GM23338 (cell line): ENCODE data around the gene EIF3B. TPM values are rescaled to one million over a fixed set of nuclear protein-coding genes. Genes with fewer than 3 reads are reported as not detected.

Experiments used
- ATAC-seq: fragments of 200-7000 bp; cut with Tn5 transposase; 3 replicates; pipeline ENCODE4 v1.9.1; 2020
- DNase-seq: peaks from one replicate; pipeline ENCODE4 v3.0.0-alpha.2; 2015; ENCODE audit warnings: low spot score
- H2AFZ ChIP-seq: fragments of 200-600 bp; sonication (generic); 2 replicates; pipeline ENCODE4 v1.8.0; 2016; ENCODE audit warnings: antibody characterized with exemption, mild to moderate bottlenecking, moderate library complexity
- H3F3A ChIP-seq: fragments of 200-600 bp; sonication (generic); replicated peaks from 2 replicates; pipeline ENCODE4 v1.8.0; 2017; ENCODE audit warnings: antibody characterized with exemption, mixed run types, low read depth
- H3K27ac ChIP-seq: fragments of 200-600 bp; sonication (generic); 2 replicates; pipeline ENCODE4 v1.6.1; 2016; ENCODE audit warnings: low read depth
- H3K27me3 ChIP-seq: fragments of 200-600 bp; sonication (generic); 2 replicates; pipeline ENCODE4 v1.8.0; 2016; ENCODE audit warnings: mild to moderate bottlenecking, mixed run types, moderate library complexity; ENCODE audit not compliant: insufficient read depth
- H3K36me3 ChIP-seq: fragments of 200-600 bp; sonication (generic); 2 replicates; pipeline ENCODE4 v1.8.0; 2016; ENCODE audit warnings: mild to moderate bottlenecking; ENCODE audit not compliant: insufficient read depth
- H3K4me1 ChIP-seq: fragments of 200-600 bp; sonication (generic); 2 replicates; pipeline ENCODE4 v1.8.0; 2016; ENCODE audit warnings: mild to moderate bottlenecking, moderate library complexity; ENCODE audit not compliant: insufficient read depth
- H3K4me2 ChIP-seq: fragments of 200-600 bp; sonication (generic); 2 replicates; pipeline ENCODE4 v1.7.1; 2017; ENCODE audit warnings: mixed run types
- H3K4me3 ChIP-seq: fragments of 200-600 bp; sonication (generic); 2 replicates; pipeline ENCODE4 v1.6.1; 2016; ENCODE audit warnings: mixed run types
- H3K79me2 ChIP-seq: fragments of 200-600 bp; sonication (generic); replicated peaks from 2 replicates; pipeline ENCODE4 v1.8.0; 2017; ENCODE audit warnings: mild to moderate bottlenecking; ENCODE audit not compliant: insufficient read depth
- H3K9me2 ChIP-seq: fragments of 200-600 bp; sonication (generic); 2 replicates; pipeline ENCODE4 v1.8.0; 2017; ENCODE audit not compliant: insufficient read depth
- H4K20me1 ChIP-seq: fragments of 200-600 bp; sonication (generic); replicated peaks from 2 replicates; pipeline ENCODE4 v1.8.0; 2017; ENCODE audit warnings: mild to moderate bottlenecking; ENCODE audit not compliant: insufficient read depth
- H3K27ac Mint-ChIP-seq: 2 replicates; pipeline ENCODE4 v1.8.0; 2020; ENCODE audit warnings: inconsistent platforms, mild to moderate bottlenecking, moderate library complexity, mixed read lengths
- H3K27me3 Mint-ChIP-seq: 3 replicates; pipeline ENCODE4 v1.8.0; 2022; ENCODE audit warnings: low read depth, mild to moderate bottlenecking, moderate library complexity, mixed read lengths, inconsistent platforms; ENCODE audit not compliant: insufficient read depth, poor library complexity
- H3K36me3 Mint-ChIP-seq: 3 replicates; pipeline ENCODE4 v1.8.0; 2021; ENCODE audit warnings: low read depth, mild to moderate bottlenecking, inconsistent platforms, moderate library complexity, mixed read lengths
- H3K4me1 Mint-ChIP-seq: 3 replicates; pipeline ENCODE4 v1.8.0; 2020; ENCODE audit warnings: mild to moderate bottlenecking, inconsistent platforms, mixed read lengths
- H3K4me3 Mint-ChIP-seq: 3 replicates; pipeline ENCODE4 v1.8.0; 2021; ENCODE audit warnings: moderate library complexity, mild to moderate bottlenecking, inconsistent platforms, mixed read lengths
- H3K9me3 Mint-ChIP-seq: 3 replicates; pipeline ENCODE4 v1.8.0; 2020; ENCODE audit warnings: moderate library complexity, mild to moderate bottlenecking, inconsistent platforms, mixed read lengths
- CTCF ChIP-seq, 2 experiments: fragments of 200-600 bp in 1 of 2; sonication (generic) in 1 of 2; conservative IDR thresholded peaks; 2 replicates each; pipeline versions ENCODE4 v1.5.1 to v1.6.1; 2016 to 2017; ENCODE audit warnings: antibody characterized with exemption in 2 of 2, low read depth in 2 of 2, mild to moderate bottlenecking in 2 of 2, moderate library complexity in 1 of 2
- EZH2 ChIP-seq: fragments of 200-600 bp; sonication (generic); IDR thresholded peaks from one replicate; pipeline ENCODE4 v1.8.0; 2017; ENCODE audit warnings: antibody characterized with exemption, mild to moderate bottlenecking, low read depth; ENCODE audit not compliant: unreplicated experiment
- EZH2phosphoT487 ChIP-seq: fragments of 200-600 bp; sonication (generic); IDR thresholded peaks from one replicate; pipeline ENCODE4 v1.8.1; 2018; ENCODE audit warnings: antibody characterized with exemption; ENCODE audit not compliant: unreplicated experiment
- JUNB ChIP-seq: IDR thresholded peaks from one replicate; pipeline ENCODE4 v1.6.1; 2016; ENCODE audit warnings: antibody characterized with exemption; ENCODE audit not compliant: unreplicated experiment
- NANOG ChIP-seq: IDR thresholded peaks from 2 replicates; pipeline ENCODE4 v1.6.1; 2016; ENCODE audit warnings: antibody characterized with exemption, borderline replicate concordance
- ZNF114 ChIP-seq: fragments of 250-450 bp; sonication (Bioruptor Pico); IDR thresholded peaks from 2 replicates; pipeline ENCODE4 v1.5.0; 2020; ENCODE audit warnings: mild to moderate bottlenecking, moderate library complexity
- ZNF331 ChIP-seq: fragments of 250-450 bp; sonication (Bioruptor Pico); IDR thresholded peaks from 2 replicates; pipeline ENCODE4 v1.5.0; 2020; ENCODE audit warnings: low read depth, mild to moderate bottlenecking, moderate library complexity
- polyA plus RNA-seq: library from polyadenylated mRNA; unstranded; fragments of >200 nt; fragmentation: Nextera tagmentation; extraction: Ambion mirVana; gene quantifications from 2 replicates; pipeline ENCODE4 v1.2.1, GENCODE V29; 2016
- total RNA-seq: library from RNA; depleted of rRNA; stranded (reverse); fragments of >200 nt; shearing (Covaris generic); gene quantifications from 2 replicates; pipeline ENCODE4 v1.2.3, GENCODE V29; 2014
- TF ChIP-seq, protein P1 (sequence below): fragments of 250-450 bp; sonication (Bioruptor Pico); IDR thresholded peaks from 2 replicates; pipeline ENCODE4 v1.5.0; 2020; ENCODE audit warnings: mild to moderate bottlenecking, moderate library complexity

Gene EIF3B
- total and polyA plus RNA-seq, 2 experiments from 2014 or later = 106 to 355 TPM

DNA sequence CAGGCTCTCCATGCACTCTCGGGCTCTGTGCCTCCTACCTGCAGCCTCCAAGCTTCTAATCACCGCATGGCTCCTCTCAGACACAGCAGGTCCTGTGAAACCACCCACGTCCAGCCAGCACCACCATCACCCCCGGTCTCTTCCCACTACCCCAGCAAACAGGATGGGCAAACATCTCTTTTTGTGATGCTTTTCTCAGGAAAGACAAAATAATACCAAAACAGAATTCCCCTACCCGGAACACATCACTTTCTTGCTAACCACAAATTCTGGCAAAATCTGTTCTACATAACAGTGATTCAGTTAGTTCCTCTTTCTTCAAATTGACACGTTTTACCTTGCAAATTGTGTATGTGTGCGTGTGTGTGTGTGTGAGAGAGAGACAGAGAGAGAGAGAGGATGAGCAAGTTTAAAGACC, 46.9 kb upstream of the EIF3B start (continued):
- TF ChIP-seq, protein P1, sequence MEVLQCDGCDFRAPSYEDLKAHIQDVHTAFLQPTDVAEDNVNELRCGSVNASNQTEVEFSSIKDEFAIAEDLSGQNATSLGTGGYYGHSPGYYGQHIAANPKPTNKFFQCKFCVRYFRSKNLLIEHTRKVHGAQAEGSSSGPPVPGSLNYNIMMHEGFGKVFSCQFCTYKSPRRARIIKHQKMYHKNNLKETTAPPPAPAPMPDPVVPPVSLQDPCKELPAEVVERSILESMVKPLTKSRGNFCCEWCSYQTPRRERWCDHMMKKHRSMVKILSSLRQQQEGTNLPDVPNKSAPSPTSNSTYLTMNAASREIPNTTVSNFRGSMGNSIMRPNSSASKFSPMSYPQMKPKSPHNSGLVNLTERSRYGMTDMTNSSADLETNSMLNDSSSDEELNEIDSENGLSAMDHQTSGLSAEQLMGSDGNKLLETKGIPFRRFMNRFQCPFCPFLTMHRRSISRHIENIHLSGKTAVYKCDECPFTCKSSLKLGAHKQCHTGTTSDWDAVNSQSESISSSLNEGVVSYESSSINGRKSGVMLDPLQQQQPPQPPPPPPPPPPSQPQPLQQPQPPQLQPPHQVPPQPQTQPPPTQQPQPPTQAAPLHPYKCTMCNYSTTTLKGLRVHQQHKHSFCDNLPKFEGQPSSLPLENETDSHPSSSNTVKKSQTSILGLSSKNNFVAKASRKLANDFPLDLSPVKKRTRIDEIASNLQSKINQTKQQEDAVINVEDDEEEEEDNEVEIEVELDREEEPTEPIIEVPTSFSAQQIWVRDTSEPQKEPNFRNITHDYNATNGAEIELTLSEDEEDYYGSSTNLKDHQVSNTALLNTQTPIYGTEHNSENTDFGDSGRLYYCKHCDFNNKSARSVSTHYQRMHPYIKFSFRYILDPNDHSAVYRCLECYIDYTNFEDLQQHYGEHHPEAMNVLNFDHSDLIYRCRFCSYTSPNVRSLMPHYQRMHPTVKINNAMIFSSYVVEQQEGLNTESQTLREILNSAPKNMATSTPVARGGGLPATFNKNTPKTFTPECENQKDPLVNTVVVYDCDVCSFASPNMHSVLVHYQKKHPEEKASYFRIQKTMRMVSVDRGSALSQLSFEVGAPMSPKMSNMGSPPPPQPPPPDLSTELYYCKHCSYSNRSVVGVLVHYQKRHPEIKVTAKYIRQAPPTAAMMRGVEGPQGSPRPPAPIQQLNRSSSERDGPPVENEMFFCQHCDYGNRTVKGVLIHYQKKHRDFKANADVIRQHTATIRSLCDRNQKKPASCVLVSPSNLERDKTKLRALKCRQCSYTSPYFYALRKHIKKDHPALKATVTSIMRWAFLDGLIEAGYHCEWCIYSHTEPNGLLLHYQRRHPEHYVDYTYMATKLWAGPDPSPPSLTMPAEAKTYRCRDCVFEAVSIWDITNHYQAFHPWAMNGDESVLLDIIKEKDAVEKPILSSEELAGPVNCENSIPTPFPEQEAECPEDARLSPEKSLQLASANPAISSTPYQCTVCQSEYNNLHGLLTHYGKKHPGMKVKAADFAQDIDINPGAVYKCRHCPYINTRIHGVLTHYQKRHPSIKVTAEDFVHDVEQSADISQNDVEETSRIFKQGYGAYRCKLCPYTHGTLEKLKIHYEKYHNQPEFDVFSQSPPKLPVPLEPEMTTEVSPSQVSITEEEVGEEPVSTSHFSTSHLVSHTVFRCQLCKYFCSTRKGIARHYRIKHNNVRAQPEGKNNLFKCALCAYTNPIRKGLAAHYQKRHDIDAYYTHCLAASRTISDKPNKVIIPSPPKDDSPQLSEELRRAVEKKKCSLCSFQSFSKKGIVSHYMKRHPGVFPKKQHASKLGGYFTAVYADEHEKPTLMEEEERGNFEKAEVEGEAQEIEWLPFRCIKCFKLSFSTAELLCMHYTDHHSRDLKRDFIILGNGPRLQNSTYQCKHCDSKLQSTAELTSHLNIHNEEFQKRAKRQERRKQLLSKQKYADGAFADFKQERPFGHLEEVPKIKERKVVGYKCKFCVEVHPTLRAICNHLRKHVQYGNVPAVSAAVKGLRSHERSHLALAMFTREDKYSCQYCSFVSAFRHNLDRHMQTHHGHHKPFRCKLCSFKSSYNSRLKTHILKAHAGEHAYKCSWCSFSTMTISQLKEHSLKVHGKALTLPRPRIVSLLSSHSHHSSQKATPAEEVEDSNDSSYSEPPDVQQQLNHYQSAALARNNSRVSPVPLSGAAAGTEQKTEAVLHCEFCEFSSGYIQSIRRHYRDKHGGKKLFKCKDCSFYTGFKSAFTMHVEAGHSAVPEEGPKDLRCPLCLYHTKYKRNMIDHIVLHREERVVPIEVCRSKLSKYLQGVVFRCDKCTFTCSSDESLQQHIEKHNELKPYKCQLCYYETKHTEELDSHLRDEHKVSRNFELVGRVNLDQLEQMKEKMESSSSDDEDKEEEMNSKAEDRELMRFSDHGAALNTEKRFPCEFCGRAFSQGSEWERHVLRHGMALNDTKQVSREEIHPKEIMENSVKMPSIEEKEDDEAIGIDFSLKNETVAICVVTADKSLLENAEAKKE (CRISPR knock-in tag) = no peak
- TF ChIP-seq NANOG = no peak
- no peak for TF ChIP-seq ZNF114 (CRISPR knock-in tag)
- no peak for TF ChIP-seq ZNF331 (CRISPR knock-in tag)
- no peak for TF ChIP-seq EZH2
- no peak for TF ChIP-seq JUNB

- Histone ChIP-seq H3K27me3 (no peaks in the 10 kb centered on the region), H3K27ac (peak overlapping the region; percentile 97), H3K9me2 (no peaks in the 10 kb centered on the region), H3K79me2 (peaks cover 78% of the 10 kb centered on the region), H3K4me2 (peak overlapping the region; percentile 74), H2AFZ (no peak overlapping the region), H4K20me1 (no peaks in the 10 kb centered on the region), H3K4me1 (peaks cover 14% of the 10 kb centered on the region), H3K36me3 (no peaks in the 10 kb centered on the region), H3K4me3 (peak overlapping the region; percentile 21; the same call in 1 of the 2 replicates), H3F3A (0 out of 2 replicates have a peak, but pooled peaks cover 11% of the 10 kb centered on the region)
- peak overlapping the region; percentile 29; the same call in 1 of the 3 replicates for H3K4me3 Mint-ChIP-seq
- peaks cover 22% of the 10 kb centered on the region for H3K4me1 Mint-ChIP-seq
- TF ChIP-seq EZH2phosphoT487 = no peak
- no peak for TF ChIP-seq ZNF331 (CRISPR knock-in tag)
- TF ChIP-seq, protein P1 (CRISPR knock-in tag) = no peak
- TF ChIP-seq CTCF (conservative IDR thresholded peaks at IDR 0.05; ENCODE audit: low read depth in 2 of 2) = no peak
- H3K27me3 Mint-ChIP-seq = peaks cover 8% of the 10 kb centered on the region
- 0 out of 3 replicates have a peak, but pooled peaks cover 3% of the 10 kb centered on the region for H3K9me3 Mint-ChIP-seq
- H3K36me3 Mint-ChIP-seq = peaks cover 9% of the 10 kb centered on the region
- DNase-seq (peak; percentile 95), ATAC-seq (peak; percentile 77)
- peak overlapping the region; percentile 93 for H3K27ac Mint-ChIP-seq
These were observed 44.7 kb upstream of the EIF3B start for GRCh38 chr7:2309889-2310331.
